ENCODE results near the gene SPSB2.

Gene SPSB2

DNA sequence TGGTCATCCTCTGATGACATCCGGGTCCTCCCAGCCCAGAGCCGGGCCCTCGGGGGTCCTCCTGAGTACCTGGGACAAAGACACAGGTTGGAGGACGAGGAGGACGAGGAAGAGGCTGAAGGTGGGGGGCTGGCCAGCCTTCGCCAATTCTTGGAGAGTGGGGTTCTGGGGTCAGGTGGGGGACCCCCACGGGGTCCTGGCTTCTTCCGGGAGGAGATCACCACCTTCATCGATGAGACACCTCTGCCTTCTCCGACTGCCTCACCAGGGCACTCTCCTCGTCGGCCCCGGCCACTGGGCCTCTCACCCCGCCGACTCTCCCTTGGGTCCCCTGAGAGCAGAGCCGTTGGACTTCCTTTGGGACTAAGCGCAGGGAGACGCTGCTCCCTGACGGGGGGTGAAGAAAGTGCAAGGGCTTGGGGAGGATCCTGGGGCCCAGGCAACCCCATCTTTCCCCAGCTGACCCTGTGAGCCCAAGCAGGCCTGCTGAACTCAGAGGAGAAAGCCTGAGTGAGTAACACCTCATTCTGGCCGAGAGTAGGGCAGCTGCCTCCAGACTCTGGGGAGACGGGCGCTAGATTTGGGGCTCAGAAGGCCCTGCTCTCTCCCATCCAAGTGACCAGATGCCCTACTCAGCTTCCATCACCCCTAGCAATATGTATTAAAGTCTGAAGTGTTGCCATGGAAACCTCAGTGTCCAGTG lies 46.2 kb downstream of the SPSB2 start:
- Histone ChIP-seq H3K36me3 (no peaks in the 10 kb centered on the region), H3K4me1 (ENCODE audit: control insufficient read depth in 1 of 2, insufficient read depth in 1 of 2, low read depth in 1 of 2, low read length in 1 of 2) (peaks cover 26% of the 10 kb centered on the region in 2 experiments), H3K9me3 (no peaks in the 10 kb centered on the region), H3K4me3 (ENCODE audit: low read depth in 1 of 2, low read length in 1 of 2) (no peak overlapping the region), H3K27ac (no peak overlapping the region), H3K27me3 (peaks cover 87% of the 10 kb centered on the region)
- no peak for TF ChIP-seq CTCF (IDR thresholded peaks at IDR 0.05)

DNA sequence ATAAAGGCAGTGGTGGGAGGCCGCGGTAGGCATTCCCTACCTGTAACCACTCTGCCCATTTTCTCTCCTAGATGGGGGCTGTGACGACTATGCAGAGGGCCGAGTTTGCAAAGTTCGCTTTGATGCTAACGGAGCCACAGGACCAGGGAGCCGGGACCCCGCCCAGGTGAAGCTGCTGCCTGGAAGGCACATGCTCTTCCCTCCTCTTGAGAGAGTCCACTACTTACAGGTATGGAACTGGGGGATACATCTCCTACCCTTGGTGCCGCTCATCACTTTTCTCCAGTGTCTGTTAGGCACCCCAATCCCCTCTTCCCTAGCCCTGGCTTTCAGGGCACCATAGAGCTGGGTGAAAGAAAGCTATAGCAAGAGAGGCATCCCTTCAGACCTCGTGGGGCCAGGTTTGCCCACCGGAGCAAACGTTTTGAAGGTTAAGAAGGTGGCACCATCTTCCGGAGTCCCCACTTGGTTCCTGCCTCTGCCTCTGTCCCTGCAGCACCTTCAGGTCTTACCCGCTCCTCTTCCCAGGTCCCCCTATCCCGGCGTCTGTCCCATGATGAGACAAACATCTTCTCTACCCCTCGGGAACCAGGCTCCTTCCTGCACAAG lies 46.9 kb downstream of the SPSB2 start:
- Histone ChIP-seq H3K4me3 (ENCODE audit: low read depth in 1 of 2, low read length in 1 of 2) (no peak overlapping the region), H3K27ac (no peak overlapping the region), H3K36me3 (no peaks in the 10 kb centered on the region), H3K9me3 (no peaks in the 10 kb centered on the region), H3K27me3 (peaks cover 94% of the 10 kb centered on the region), H3K4me1 (ENCODE audit: control insufficient read depth in 1 of 2, insufficient read depth in 1 of 2, low read depth in 1 of 2, low read length in 1 of 2) (peaks cover 29 to 32% of the 10 kb centered on the region in 2 experiments)
- no peak for TF ChIP-seq CTCF (IDR thresholded peaks at IDR 0.05)

DNA sequence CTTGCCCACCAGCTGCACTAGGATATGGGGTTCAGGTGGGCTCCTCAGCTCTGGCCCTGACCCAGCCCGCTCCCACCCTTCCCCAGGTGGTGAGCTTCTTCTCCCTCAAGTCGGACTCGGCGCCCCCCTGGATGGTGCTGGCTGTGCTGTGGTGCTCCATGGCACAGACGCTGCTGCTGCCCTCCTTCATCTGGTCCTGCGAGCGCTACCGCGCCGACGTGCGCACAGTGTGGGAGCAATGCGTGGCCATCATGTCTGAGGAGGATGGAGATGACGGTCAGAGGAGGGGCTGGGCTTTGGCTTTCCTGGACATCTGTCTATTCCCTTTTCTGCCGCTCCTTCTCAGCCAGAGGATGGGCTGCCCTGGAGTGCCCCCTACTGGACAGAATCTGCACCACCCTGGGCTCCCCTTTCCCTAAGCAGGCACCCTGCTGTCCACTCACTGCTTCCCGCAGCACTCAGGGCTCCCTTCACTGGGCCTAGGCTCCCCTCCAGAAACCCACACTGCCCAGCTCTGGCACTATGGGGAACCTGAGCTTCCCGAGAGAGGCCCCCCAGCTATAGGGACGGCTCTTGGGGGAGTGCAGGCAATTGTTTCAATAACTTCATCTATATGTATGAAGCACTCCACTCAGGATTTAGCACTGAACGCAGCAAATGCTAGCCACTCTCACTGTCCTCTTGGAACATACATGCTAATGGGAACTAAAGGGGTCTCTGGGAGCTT lies 47.5 kb downstream of the SPSB2 start:
- peaks cover 33 to 37% of the 10 kb centered on the region in 2 experiments for H3K4me1 ChIP-seq (ENCODE audit: control insufficient read depth in 1 of 2, insufficient read depth in 1 of 2, low read depth in 1 of 2, low read length in 1 of 2)
- no peaks in the 10 kb centered on the region for H3K36me3 ChIP-seq
- peak; percentile 89 for TF ChIP-seq CTCF (IDR thresholded peaks at IDR 0.05)
- H3K9me3 ChIP-seq, result no peaks in the 10 kb centered on the region
- no peak overlapping the region for H3K4me3 ChIP-seq (ENCODE audit: low read depth in 1 of 2, low read length in 1 of 2)
- peaks cover 90% of the 10 kb centered on the region for H3K27me3 ChIP-seq
- H3K27ac ChIP-seq, result no peak overlapping the region

GRCh38 chr12:6824901-6825381 lies 48.2 kb downstream of the SPSB2 start:
- no peak overlapping the region for H3K4me3 ChIP-seq (ENCODE audit: low read depth in 1 of 2, low read length in 1 of 2)

More at GRCh38 chr12:6824901-6825381, 48.2 kb downstream of the SPSB2 start:
- TF ChIP-seq CTCF (IDR thresholded peaks at IDR 0.05), result no peak
- Histone ChIP-seq H3K27ac (no peak overlapping the region), H3K4me1 (ENCODE audit: control insufficient read depth in 1 of 2, insufficient read depth in 1 of 2, low read depth in 1 of 2, low read length in 1 of 2) (peaks cover 33 to 37% of the 10 kb centered on the region in 2 experiments), H3K36me3 (no peaks in the 10 kb centered on the region), H3K9me3 (no peaks in the 10 kb centered on the region), H3K27me3 (peaks cover 84% of the 10 kb centered on the region)

Measured in neutrophil (primary cell).